Measurements from ENCODE around the gene SORCS3. TPM values are rescaled to one million over a fixed set of nuclear protein-coding genes. Genes with fewer than 3 reads are reported as not detected.

Gene SORCS3
- total and polyA plus RNA-seq, 2 of the 13 experiments (the other 11 are each of a cell fraction or from before 2014, with no cell fraction given): 0.07 TPM; not detected in 1

GRCh38 chr10:104931612-104932134 is 290.6 kb downstream of the SORCS3 start (continued):
- TF ChIP-seq, protein P1, sequence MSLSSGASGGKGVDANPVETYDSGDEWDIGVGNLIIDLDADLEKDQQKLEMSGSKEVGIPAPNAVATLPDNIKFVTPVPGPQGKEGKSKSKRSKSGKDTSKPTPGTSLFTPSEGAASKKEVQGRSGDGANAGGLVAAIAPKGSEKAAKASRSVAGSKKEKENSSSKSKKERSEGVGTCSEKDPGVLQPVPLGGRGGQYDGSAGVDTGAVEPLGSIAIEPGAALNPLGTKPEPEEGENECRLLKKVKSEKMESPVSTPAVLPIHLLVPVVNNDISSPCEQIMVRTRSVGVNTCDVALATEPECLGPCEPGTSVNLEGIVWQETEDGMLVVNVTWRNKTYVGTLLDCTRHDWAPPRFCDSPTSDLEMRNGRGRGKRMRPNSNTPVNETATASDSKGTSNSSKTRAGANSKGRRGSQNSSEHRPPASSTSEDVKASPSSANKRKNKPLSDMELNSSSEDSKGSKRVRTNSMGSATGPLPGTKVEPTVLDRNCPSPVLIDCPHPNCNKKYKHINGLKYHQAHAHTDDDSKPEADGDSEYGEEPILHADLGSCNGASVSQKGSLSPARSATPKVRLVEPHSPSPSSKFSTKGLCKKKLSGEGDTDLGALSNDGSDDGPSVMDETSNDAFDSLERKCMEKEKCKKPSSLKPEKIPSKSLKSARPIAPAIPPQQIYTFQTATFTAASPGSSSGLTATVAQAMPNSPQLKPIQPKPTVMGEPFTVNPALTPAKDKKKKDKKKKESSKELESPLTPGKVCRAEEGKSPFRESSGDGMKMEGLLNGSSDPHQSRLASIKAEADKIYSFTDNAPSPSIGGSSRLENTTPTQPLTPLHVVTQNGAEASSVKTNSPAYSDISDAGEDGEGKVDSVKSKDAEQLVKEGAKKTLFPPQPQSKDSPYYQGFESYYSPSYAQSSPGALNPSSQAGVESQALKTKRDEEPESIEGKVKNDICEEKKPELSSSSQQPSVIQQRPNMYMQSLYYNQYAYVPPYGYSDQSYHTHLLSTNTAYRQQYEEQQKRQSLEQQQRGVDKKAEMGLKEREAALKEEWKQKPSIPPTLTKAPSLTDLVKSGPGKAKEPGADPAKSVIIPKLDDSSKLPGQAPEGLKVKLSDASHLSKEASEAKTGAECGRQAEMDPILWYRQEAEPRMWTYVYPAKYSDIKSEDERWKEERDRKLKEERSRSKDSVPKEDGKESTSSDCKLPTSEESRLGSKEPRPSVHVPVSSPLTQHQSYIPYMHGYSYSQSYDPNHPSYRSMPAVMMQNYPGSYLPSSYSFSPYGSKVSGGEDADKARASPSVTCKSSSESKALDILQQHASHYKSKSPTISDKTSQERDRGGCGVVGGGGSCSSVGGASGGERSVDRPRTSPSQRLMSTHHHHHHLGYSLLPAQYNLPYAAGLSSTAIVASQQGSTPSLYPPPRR (CRISPR knock-in tag; IDR thresholded peaks at IDR 0.05; ENCODE audit: borderline replicate concordance): no peak
- TF ChIP-seq ATF1 (CRISPR knock-in tag; IDR thresholded peaks at IDR 0.05): no peak
- TF ChIP-seq ZNF746 (CRISPR knock-in tag; IDR thresholded peaks at IDR 0.05): no peak
- TF ChIP-seq ZNF772 (CRISPR knock-in tag; IDR thresholded peaks at IDR 0.05): no peak

DNA sequence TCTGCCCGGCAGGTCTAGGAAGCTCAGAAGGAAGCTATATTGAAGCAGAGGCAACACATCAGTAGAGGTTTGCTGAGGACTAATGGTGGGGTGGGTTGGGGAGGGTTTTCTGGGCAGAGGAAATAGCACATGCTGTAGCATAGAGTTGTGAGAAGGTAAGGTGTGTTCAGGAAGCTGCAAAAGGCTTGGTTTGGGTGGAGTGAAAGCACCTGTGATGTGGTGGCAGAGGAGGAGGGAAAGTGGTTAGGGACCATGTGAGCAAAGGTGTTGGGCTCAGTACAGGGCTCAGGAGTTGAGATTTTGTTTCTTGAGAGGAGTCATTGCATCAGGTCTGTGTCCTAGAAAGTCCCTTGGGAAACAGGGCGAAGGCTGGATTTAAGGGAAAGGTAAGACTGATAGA is 294.6 kb downstream of the SORCS3 start:
- DNase-seq (ENCODE audit: low spot score) (no peak), ATAC-seq (no peak), FAIRE-seq (no peak)
- 0% methylated on average over 2 of the region's 2 CpGs for WGBS (ENCODE audit: low lambda C conversion rate)
- no peaks in the 10 kb centered on the region for H3K4me1 ChIP-seq (ENCODE audit: insufficient read depth, low read length)
- H3K27me3 ChIP-seq (ENCODE audit: control insufficient read depth in 1 of 2, insufficient read depth in 2 of 2, low read length in 2 of 2): no peaks in the 10 kb centered on the region
- in situ Hi-C loops (cut with HindIII; ENCODE audit: extremely low pct_ligation_motif_present, low pct_unique_long_range_greater_than_20kb) (no loop called here), intact Hi-C loops (cut with micrococcal nuclease; ENCODE audit: unreplicated experiment) (no loop called here)
- no peak for TF ChIP-seq ZC3H13 (CRISPR knock-in tag; IDR thresholded peaks at IDR 0.05)
- no peak overlapping the region for H3K9ac ChIP-seq (ENCODE audit: insufficient read depth, low read depth, low read length)
- ChIA-PET POLR2A (no interaction called here), CTCF (ENCODE audit: low intra/inter-chr PET ratio, low total read pairs) (no interaction called here)
- no peak overlapping the region for H2AFZ ChIP-seq (ENCODE audit: low read length)
- no peak overlapping the region for H3K4me3 ChIP-seq (replicated peaks in 1 of 3; ENCODE audit: insufficient read depth in 1 of 3, low read depth in 2 of 3, low read length in 3 of 3)
- H3K27ac ChIP-seq (ENCODE audit: extremely low read length, insufficient read depth, low read length): no peak overlapping the region
- H3K9me3 ChIP-seq (ENCODE audit: low read length): no peaks in the 10 kb centered on the region
- no TSS peak for BruUV-seq (replicated peaks)
- H4K20me1 ChIP-seq (ENCODE audit: insufficient read depth, low read length): no peaks in the 10 kb centered on the region
- no peaks in the 10 kb centered on the region for H3K79me2 ChIP-seq (ENCODE audit: insufficient read depth, low read length)
- no peaks in the 10 kb centered on the region for H3K36me3 ChIP-seq (replicated peaks in 1 of 2; ENCODE audit: control insufficient read depth in 1 of 2, insufficient read depth in 2 of 2, low read length in 2 of 2)
- H3K4me2 ChIP-seq (ENCODE audit: low read depth, low read length): no peak overlapping the region

All from HepG2 (cell line).